ENCODE measurements around the gene DNAJA2. TPM values are rescaled to one million over a fixed set of nuclear protein-coding genes. Genes with fewer than 3 reads are reported as not detected.

Gene DNAJA2
- total and polyA plus RNA-seq, 2 of the 8 experiments (the other 6 are each of a cell fraction or from before 2014, with no cell fraction given) = 9.4 to 93.8 TPM

DNA sequence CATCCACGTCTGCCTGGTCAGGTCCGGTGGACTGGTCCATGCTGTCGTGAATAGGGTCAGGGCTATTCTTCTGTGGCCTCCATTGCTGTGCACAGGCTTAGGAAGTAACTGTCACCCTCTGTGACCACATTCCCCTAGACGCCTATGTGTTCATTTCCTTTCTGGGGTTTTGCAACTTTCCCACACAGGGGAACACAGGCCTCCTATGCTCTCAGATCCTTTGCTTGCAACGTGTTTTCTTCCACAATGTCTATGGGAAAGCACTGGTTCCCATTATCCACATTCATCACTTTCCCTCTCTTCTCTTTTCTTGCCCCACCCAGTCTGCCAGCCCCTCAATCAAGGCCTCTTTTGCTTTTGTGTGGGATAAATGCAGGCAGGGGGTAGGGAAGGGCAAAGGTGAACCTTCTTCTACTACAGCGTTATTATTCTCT is 43.2 kb upstream of the DNAJA2 start:
- Histone ChIP-seq H3K27ac (ENCODE audit: low read depth, low read length) (no peak overlapping the region), H3K4me1 (replicated peaks in 1 of 4; ENCODE audit: control insufficient read depth in 3 of 4, insufficient read depth in 4 of 4, low read length in 3 of 4) (no peaks in the 10 kb centered on the region), H3K56ac (replicated peaks; ENCODE audit: insufficient read length, low read depth, low read length) (no peak overlapping the region), H3K36me3 (ENCODE audit: control insufficient read depth in 2 of 4, insufficient read depth in 4 of 4, low read length in 3 of 4) (no peaks in the 10 kb centered on the region), H2BK20ac (ENCODE audit: low read length) (no peak overlapping the region), H3K14ac (ENCODE audit: insufficient read length) (no peak overlapping the region), H4K8ac (ENCODE audit: extremely low read depth, insufficient read depth, low read length) (no peak overlapping the region), H4K5ac (ENCODE audit: insufficient read length, low read depth, low read length) (no peak overlapping the region), H3K23ac (ENCODE audit: insufficient read length) (no peak overlapping the region), H3K18ac (ENCODE audit: extremely low read depth, low read length) (no peak overlapping the region), H2BK15ac (ENCODE audit: low read length) (no peak overlapping the region), H2BK12ac (ENCODE audit: low read depth, low read length) (no peak overlapping the region), H3K4me3 (ENCODE audit: extremely low read depth in 1 of 4, insufficient read depth in 2 of 4, low read depth in 3 of 4, low read length in 4 of 4) (no peak overlapping the region), H3K4me2 (ENCODE audit: insufficient read depth in 1 of 2, low read depth in 2 of 2, low read length in 2 of 2) (no peak overlapping the region), H2AFZ (ENCODE audit: low read length) (no peak overlapping the region; the same call in 1 of the 2 replicates), H4K91ac (replicated peaks; ENCODE audit: insufficient read length, low read length) (no peak overlapping the region), H2AK5ac (ENCODE audit: low read depth, low read length) (no peak overlapping the region), H3K9ac (replicated peaks in 1 of 4; ENCODE audit: extremely low read depth in 1 of 4, low read depth in 3 of 4, low read length in 3 of 4) (no peak overlapping the region), H3K79me2 (ENCODE audit: control insufficient read depth in 1 of 2, insufficient read depth in 2 of 2, low read length in 2 of 2) (no peaks in the 10 kb centered on the region), H3K79me1 (ENCODE audit: low read depth, low read length) (no peaks in the 10 kb centered on the region), H3K23me2 (ENCODE audit: low read depth, low read length) (no peaks in the 10 kb centered on the region), H3K9me3 (ENCODE audit: insufficient read depth in 2 of 2, low read depth in 1 of 2, low read length in 1 of 2) (no peaks in the 10 kb centered on the region), H2BK5ac (ENCODE audit: low read depth, low read length) (no peak overlapping the region), H4K20me1 (replicated peaks in 1 of 2; ENCODE audit: control insufficient read depth in 1 of 2, insufficient read depth in 2 of 2, low read length in 2 of 2) (no peaks in the 10 kb centered on the region), H3K27me3 (replicated peaks in 1 of 4; ENCODE audit: control insufficient read depth in 3 of 4, extremely low read depth in 1 of 4, insufficient read depth in 3 of 4, low read length in 3 of 4) (no peaks in the 10 kb centered on the region), H2BK120ac (replicated peaks; ENCODE audit: low read depth, low read length) (no peak overlapping the region), H3K4ac (replicated peaks; ENCODE audit: insufficient read length, low read depth, low read length) (no peak overlapping the region)
- CTCF ChIA-PET (ENCODE audit: partially characterized antibody) = no interaction called here
- no peak for DNase-seq (ENCODE audit: low read depth in 1 of 2, low spot score in 2 of 2)
- WGBS, 2 experiments (ENCODE audit: extremely low coverage in 1 of 2, insufficient coverage in 1 of 2, insufficient read length in 1 of 2, insufficient replicate concordance in 2 of 2, low coverage in 1 of 2, low lambda C conversion rate in 2 of 2, missing lambda C conversion rate in 1 of 2) = 85% methylated on average over 6 of the region's 6 CpGs; no CpG with 5 or more reads in 1 of the 2 experiments
- FAIRE-seq = no peak
- POLR2A ChIA-PET (ENCODE audit: partially characterized antibody) = no interaction called here
- TF ChIP-seq CBX8 (IDR thresholded peaks at IDR 0.05; ENCODE audit: borderline replicate concordance, low read depth, low read length) (no peak), SIN3A (conservative IDR thresholded peaks at IDR 0.05 in 1 of 2, IDR thresholded peaks at IDR 0.05 in 1 of 2; ENCODE audit: low read depth in 1 of 2, low read length in 2 of 2) (no peak), RBBP5 (IDR thresholded peaks at IDR 0.05; ENCODE audit: borderline replicate concordance, low read depth, low read length) (no peak), JUND (IDR thresholded peaks at IDR 0.05; ENCODE audit: low read length) (no peak), BACH1 (IDR thresholded peaks at IDR 0.05; ENCODE audit: low read length) (no peak), ASH2L (IDR thresholded peaks at IDR 0.05; ENCODE audit: low read length) (no peak), HDAC6 (IDR thresholded peaks at IDR 0.05; ENCODE audit: low read depth, low read length) (no peak), TEAD4 (IDR thresholded peaks at IDR 0.05; ENCODE audit: low read depth, low read length) (no peak), YY1 (IDR thresholded peaks at IDR 0.05; ENCODE audit: low read depth, low read length) (no peak), SIX5 (IDR thresholded peaks at IDR 0.05; ENCODE audit: low read depth, low read length) (no peak)
- TF ChIP-seq, protein P1, sequence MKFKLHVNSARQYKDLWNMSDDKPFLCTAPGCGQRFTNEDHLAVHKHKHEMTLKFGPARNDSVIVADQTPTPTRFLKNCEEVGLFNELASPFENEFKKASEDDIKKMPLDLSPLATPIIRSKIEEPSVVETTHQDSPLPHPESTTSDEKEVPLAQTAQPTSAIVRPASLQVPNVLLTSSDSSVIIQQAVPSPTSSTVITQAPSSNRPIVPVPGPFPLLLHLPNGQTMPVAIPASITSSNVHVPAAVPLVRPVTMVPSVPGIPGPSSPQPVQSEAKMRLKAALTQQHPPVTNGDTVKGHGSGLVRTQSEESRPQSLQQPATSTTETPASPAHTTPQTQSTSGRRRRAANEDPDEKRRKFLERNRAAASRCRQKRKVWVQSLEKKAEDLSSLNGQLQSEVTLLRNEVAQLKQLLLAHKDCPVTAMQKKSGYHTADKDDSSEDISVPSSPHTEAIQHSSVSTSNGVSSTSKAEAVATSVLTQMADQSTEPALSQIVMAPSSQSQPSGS (IDR thresholded peaks at IDR 0.05; ENCODE audit: low read length) = no peak
- TF ChIP-seq, protein P2, sequence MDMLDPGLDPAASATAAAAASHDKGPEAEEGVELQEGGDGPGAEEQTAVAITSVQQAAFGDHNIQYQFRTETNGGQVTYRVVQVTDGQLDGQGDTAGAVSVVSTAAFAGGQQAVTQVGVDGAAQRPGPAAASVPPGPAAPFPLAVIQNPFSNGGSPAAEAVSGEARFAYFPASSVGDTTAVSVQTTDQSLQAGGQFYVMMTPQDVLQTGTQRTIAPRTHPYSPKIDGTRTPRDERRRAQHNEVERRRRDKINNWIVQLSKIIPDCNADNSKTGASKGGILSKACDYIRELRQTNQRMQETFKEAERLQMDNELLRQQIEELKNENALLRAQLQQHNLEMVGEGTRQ (IDR thresholded peaks at IDR 0.05; ENCODE audit: low read length) = no peak

All from H1 (cell line).